SH-SY5Y (cell line): ENCODE data around the gene B3GALT5.

Experiments used
- GATA2 ChIP-seq: IDR thresholded peaks from 2 replicates; pipeline ENCODE4 v1.6.1; 2011; ENCODE audit warnings: mild to moderate bottlenecking, low read depth, low read length
- GATA3 ChIP-seq: IDR thresholded peaks from 2 replicates; pipeline ENCODE4 v1.6.1; 2011; ENCODE audit warnings: low read depth, mild to moderate bottlenecking, low read length, moderate library complexity

DNA sequence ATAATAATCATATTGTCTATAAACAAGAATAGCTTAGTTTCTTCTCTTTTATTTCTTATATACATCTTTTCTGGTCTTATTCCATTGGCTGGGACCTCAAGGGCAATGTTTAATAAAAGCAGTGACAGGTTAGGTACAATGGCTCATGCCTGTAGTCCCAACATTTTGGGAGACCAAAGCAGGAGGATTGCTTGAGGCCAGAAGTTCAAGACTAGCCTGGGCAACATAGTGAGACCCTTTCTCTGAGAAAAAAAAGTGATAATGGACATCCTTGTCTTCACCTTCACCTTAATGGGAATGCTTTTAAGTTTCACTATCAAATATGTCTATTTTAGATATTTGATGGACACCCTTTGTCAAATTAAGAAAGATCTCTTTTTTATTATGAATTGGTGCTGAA, 8.1 kb downstream of the B3GALT5 start:
- no peak for TF ChIP-seq GATA2
- no peak for TF ChIP-seq GATA3
